Activated gamma-delta T cell treated with Interleukin-2 at 50 U/mL for 16 hours (primary cell): ENCODE measurements around the gene LIMK2.
"Not testable (repeated sequence)": the region's sequence is repeated elsewhere in the genome, so short reads cannot be mapped to it uniquely, and the experiment has no call there.

Experiments
- DNase-seq: peaks from one replicate; pipeline ENCODE4 v3.0.0-alpha.2; 2020

LIMK2 gene

DNA sequence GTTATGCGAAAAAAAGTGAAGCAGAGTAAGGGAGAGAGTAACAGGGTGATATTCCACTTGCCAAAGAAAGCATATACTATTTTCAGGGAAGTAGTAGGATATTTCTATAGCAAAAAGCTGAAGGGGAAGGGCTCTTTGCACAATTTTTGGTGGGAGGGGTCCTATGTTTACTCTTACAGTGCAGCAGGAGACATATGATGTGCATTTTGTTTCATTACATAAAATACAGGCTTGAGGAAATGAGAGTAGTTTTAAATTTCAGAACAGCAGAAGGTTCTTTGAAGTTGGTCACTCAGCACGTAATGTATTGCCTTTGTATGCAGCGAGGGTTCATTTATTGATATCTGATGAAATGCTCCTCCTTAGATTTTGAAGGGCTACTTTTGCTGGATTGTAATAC lies 83.3 kb downstream of the LIMK2 start:
- DNase-seq: no peak

DNA sequence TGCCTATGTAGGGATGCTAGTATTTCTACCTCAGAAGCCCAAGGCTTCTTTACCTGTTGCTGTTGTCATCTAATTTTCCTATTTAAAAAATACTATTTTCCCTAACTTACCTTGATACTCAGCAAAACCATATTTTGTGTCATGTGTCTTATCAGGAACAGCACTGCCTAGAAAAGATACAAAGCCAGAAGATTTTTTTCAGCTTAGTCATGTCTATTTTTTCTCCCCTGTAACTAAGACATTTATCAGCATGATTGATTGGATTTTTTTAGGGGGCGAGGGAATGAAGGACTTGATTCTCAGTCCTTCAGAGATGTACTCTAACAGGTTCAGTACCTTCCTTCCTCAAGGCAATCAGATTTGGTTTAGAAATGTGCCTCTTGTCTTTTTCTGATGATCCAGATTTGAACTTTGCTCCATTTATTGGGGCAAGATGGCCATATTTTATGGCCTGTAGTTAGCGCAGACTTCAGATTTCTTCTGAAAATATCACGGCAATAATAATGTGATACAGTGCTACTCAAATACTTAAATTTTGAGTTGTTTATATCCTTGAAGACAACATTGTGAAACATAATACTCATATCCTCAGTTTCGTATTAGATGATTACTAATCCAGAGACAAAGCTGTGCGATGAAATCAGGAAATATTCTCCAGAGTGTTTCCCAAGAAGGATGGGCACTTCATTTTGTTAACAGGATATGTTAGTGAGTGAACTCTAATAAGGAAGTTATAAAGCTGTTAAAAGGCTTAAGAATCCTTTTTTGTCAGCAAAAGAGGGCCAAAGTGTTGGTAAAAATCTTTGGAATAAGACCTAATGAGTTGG lies 83.9 kb downstream of the LIMK2 start:
- no peak for DNase-seq

DNA sequence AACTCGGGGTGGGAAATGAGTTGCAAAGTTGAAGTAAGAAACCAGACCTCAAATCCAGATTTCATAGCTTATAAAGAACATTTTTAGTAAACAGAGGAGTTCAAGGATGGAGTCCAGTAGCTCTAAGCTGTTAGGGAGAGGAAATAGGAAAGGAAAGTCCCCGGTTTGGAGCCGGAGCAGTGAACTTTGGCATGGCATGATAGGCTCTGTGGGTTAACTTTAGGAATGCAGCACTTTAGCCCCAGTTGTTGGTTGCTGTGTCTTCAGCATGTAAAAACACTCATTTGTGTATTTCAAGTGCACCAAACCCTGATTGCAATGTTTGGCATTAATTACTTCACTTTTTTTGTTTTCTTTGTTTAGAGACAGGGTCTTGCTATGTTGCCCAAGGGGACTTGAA lies 88.8 kb downstream of the LIMK2 start:
- DNase-seq: no peak

DNA sequence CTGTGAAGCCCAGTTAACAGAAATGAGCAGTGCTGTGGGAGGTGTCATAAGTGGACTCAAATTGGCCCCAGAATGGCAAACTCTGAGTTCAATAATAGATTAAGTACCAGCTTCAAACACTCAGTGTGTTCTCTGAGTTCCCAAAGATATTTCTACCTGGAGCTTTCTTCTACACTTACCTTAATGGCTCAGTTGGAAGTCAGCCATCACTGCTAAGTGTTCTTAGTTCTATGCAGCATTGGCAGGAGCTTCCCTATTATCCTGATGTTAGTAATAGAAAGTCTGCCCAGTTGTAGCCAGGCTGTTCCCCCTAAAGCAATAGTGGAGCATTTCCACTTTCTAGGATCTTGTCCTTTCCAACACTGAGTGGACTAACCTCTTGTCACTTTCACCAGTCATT lies 89.9 kb downstream of the LIMK2 start:
- DNase-seq: no peak

DNA sequence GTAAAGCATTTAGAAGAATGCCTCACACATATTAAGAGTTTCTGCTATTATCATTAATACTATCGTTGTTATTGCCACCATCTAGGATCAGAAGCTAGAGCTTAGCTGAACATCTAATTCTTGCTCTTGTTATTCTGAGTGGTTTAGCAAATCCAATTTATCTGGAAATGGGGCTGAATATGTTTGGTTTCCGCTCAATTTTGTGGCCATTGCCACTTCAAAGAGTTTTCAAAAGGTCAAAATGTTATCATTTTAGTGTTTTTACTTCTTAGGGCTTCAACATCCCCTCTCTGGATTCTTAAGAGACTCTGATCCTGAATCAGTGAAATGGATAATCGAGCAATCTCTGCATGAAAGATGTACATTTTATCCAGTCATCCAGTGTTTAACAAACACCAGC lies 90.4 kb downstream of the LIMK2 start:
- no peak for DNase-seq

DNA sequence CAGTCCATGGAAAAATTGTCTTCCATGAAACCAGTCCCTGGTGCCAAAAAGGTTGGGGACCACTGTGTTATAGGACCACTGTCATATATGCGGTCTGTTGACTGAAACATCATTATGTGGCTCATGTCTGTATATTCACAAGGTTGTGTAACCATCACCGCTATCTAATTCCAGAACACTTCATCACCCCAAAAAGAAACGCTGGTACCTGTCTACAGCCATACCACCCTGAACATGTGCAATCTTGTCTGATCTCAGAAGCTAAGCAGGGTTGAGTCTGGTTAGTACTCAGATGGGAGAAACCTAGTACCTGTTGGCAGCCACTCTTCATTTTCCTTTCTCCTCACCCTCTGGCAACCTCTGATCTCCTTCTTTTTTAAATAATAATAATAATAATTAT lies 93.1 kb downstream of the LIMK2 start:
- DNase-seq: no peak

DNA sequence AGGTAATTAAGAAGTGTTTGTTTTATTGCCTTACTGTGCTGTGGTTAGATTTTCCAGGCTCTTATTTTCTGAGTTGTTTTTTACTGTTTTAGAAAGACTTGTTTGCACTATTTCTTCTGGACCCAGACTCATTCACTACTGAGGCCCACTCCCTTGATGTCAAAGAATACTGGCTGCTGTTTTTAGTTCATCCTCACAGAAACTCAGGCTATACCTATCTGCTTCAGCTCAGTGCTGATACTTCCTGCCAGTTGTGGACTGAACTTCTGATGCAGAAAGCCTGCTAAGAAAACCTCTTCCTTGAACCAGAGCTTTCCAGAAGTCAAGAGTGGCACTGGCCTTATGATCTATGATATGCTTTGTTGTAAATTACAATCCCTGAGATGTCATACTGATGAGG lies 96.1 kb downstream of the LIMK2 start:
- DNase-seq: no peak

DNA sequence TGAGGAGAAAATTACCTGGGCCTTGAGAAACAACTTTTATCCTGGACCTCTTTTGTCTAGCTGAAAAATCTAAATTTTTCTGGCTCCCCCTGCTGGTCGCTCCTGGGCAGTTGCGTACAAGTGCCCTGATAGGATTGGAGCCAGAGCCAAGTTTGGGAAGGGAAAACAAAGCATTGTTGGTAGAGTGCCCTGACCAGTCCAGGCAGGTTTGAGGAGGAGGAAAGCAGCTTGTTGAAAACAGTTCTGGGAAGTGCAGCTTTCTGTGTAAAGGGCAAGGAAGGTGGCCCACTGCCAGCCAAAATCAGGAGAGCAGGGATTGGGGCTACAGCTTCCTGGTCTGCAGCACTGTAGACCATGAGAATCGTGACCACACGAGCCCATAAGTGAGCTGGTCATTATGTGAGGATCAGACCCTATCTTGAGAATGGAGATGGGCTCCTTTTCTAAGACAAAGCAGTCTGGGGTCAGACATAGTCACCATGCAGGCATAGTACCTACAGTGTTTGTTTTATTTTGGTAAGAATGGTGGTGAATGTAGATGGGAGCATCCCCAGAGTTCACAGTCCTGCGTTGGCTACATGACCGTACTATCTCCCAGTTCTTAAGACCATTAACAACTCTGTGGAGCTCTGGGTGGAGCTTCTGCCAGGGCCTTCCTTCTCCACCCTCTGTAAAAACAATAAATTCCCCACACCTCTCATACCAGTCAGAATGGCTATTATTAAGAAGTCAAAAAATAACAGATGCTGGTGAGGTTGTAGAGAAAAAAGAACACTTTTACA lies 101.5 kb downstream of the LIMK2 start:
- peak; percentile 73 for DNase-seq

DNA sequence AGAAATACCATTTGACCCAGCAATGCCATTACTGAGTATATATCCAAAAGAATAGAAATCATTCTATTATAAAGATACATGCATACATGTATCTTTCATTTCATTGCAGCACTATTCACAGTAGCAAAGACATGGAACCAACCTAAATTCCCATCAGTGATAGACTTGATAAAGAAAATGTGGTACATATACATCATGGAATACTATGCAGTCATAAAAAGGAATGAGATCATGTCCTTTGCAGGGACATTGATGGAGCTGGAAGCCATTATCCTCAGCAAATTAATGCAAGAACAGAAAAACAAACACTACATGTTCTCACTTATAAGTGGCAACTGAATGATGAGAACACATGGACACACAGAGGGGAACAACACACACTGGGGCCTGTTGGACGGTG lies 102.1 kb downstream of the LIMK2 start:
- not testable (repeated sequence) for DNase-seq

DNA sequence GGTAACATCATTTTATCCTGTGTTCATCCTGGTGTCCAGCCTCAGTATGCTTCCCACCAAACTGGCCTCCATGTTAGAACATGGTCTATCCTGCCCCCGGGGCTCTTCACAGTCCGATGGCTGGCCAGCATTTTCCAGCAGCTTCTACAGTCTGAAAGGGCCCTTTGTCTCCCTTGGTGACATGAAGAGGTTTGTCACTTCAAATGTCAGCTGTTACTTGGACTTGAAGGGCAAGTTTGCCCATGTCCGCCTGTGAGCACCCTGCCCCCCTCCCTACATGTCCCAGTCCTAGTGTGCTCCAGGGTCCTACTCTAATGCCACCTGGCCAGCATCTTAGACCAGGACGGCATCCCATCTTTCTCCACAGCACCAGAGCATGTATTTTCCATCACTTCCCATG lies 109.3 kb downstream of the LIMK2 start:
- DNase-seq: no peak

DNA sequence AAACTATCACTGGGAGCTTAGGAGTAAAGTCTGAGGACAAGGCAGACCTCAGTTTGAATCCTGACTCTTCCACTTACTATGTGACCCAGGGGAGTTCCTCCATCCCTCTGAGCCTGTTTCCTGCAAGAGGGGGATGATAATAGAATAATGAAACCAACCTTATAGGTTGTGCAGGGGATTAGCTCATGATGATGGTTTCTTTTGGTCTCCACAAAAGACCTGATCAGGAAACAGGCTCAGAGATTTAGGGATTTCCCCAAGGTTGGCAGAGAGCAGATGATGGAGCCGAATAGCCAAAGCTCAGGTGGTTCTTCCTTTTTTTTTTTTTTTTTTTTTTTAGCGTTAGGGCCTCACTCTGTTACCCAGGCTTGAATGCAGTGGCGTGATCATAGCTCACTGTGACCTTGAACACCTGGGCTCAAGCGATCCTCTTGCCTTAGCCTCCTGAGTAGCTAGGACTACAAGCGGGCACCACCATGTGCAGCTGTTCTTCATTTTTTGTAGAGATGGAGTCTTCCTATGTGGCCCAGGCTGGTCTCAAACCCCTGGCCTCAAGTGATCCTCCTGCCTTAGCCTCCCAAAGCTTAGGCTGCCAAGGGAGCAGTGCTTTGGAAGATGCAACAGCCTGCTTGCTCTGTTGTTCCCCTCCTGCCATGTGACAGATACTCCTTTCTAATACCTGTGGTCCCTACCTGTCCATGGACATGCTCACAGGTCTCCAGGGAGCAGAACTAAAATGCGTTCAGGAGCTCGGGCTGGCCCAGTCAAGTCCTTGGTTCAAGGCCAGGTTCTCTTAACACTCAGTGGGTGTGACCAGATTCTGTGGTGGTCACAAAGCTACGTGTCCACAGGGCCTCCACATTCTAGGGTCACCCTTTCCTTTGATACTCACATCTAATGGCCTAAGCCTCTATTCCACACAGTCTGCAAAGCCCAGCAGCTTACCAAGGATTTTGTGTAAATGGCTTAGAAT lies 111.8 kb downstream of the LIMK2 start:
- no peak for DNase-seq

DNA sequence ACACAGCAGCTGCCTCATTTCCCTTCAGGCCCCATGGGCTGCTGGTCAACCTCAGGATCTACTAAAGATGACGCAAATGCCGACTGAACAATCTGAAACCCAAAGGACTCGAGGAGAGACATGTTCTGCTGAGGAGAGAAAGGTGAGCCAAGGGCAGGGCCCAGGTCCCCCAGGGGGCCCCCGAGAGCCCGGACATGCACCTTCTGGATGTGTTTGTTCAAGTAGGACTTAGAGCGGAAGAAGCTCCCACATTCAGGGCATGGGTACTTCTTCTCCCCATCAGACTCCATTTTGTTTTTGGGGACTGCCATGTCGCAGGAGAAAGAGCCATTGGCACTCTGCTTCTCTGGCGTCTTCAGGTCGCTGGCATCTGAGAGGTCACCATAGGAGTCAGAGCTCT lies 114.8 kb downstream of the LIMK2 start:
- DNase-seq: no peak

DNA sequence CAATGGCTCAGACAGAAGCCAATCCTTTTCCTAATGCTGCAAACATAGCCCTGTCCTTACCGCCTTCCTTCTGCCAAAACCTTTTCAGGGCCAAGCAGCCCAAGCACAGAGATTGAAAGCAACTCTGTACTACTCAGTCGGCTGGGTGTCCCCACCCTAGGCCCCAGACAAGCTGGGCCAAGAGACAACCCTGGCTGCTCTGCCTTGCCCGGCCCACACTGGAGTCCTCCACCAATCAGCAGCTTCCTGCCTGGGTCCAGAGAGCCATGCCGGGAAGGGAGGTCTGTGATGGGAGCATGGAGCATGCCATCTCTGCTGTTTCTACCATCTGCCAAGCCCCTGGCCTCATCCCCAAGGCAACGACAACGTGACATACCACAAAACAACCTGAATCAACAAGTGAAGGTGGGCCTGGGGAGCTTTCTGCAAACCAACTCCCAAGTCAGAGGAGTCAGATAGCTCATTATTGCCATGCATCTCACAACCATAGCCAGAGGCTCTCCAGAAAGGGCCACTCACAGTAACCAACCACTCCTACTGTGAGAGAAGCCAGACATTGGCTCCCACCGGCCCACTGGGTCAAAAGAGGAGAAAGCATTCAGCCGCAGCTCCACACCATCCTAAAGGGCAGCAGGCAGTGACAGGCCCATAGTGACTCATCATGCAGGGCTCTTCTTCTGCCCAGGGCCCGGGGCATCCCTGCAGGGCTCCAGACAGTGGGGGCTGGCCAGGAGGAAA lies 115.9 kb downstream of the LIMK2 start:
- DNase-seq: no peak

DNA sequence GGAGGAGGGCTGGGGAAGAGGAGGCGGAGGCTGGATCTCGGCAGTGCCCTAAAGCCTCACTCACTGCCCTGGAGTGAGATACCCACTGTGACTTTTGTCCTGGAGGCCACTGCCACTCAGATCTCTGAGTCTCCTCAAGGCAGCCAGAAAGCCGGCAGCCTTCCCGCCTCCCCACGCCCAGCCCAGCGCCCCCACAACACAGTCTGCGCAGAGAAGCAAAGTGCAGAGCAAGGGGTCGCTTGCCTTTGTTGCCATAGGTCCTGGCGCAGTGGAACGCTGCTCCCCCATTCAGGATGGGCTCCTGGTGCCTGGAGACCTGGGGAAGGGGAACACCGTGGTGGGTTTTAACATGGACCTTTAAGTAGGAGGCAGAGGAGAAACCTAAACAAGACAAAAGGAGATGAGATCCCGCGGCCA lies 116.5 kb downstream of the LIMK2 start:
- no peak for DNase-seq

DNA sequence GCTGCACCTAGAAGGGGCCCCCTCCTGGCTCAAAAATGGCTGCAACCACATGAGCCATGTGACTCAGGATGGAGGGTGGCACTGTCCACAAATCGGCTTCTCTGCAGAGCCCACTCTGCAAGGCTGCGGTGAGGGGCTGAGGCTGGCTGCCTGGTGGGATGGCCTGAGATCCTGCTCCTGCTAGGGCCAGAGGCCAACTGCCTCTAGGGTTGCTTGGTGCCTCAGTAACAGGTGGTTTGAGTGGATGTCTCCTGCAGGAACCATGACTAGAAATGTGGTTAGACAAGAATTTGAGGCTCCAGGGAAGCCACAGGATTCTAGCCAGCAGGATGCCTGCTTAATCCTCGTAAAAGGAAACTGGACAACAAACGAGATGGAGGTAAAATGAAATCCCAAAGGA lies 116.9 kb downstream of the LIMK2 start:
- no peak for DNase-seq
